GM18505 (cell line): Measurements from ENCODE around the gene NWD2.

Experiments used
- ATAC-seq: cut with Tn5 transposase; IDR thresholded peaks from one replicate; pipeline ENCODE4 v1.9.1; 2021; ENCODE audit not compliant: unreplicated experiment
- POLR2A ChIP-seq: IDR thresholded peaks from 4 replicates; pipeline ENCODE4 v1.6.1; 2011; ENCODE audit warnings: borderline replicate concordance; ENCODE audit not compliant: insufficient read depth, insufficient read length; ENCODE audit errors: extremely low read depth

The NWD2 gene

DNA sequence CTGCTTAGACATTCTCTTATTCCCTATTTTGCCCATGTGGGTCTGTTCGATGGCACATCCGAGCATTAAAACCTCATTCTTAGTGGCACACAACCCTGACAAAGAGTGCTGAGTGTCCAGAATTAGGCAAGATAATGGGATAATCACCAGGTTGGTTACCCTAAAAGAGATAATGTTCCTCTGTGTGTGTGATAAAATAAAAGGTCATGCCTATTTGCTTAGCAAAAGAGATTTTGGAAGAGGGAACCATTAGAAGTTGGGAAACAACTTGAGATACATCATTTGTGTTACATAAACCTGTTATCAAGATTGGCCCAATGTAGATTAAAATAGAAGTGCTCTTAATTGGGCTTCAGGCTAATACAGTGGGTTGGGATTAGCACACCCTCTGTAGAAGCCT is 182.7 kb downstream of the NWD2 start:
- no peak for TF ChIP-seq POLR2A
- no peak for ATAC-seq

DNA sequence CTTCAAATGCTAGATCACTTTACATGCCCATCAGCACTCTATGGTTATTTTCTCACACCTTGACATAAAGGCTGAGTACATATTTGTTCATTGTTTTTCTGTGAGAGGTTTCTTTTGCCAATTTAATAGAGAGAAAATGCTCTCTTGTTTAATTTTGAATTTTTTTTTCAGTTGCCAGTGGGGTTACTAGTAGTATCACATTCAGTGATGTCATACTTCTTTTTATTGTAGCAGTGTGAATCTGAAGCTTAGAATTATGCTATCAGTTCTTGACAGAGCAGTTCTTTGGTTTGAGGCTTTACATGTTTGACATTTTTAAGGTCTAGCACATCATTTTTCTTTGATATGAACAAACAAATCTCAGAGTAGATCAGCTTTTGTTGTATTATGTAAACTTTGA is 185.4 kb downstream of the NWD2 start:
- no peak for ATAC-seq
- TF ChIP-seq POLR2A = no peak

DNA sequence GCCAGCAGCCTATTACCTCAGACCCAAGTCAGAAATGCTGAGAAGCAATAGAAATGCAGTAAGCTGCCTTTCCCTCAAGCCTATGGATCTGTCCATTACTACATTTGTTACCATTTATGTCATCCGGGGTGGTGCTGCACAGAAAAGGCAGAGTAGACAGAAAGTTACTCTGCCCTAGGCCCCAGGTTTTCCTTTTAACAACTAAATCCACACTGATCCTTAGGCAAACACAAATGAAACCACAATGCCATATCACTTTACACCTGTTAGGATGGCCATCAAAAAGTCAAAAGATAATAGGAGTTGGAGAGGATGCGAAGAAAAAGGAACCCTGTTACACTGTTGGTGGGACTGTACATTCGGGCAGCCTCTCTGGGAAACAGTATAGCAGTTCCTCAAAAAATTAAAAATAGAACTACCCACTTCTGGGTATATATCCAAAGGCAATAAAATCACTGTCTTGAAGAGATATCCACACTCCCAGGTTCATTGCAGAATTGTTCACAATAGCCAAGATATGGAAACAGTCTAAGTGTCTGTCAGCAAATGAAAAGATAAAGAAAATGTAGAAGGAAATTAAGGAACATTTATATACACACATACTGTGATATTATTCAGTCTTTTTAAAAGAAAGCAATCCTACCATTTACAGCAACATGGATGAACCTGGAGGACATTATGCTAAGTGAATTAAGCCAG is 186.3 kb downstream of the NWD2 start:
- ATAC-seq = no peak
- TF ChIP-seq POLR2A = no peak

DNA sequence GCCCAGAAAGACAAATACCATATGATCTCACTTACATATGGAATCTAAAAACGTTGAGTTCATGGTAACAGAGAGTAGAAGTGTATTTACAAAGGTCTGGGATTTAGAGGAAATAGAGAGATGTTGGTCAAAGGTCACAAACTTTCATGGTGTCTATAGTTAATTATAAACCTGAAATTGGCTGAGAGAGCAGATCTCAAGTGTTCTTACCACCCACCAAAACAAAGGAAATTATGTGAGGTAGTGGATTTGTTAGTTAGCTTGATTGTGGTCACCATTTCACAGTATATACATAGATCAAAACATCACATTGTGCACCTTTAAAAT is 186.8 kb downstream of the NWD2 start:
- no peak for TF ChIP-seq POLR2A
- ATAC-seq = no peak

DNA sequence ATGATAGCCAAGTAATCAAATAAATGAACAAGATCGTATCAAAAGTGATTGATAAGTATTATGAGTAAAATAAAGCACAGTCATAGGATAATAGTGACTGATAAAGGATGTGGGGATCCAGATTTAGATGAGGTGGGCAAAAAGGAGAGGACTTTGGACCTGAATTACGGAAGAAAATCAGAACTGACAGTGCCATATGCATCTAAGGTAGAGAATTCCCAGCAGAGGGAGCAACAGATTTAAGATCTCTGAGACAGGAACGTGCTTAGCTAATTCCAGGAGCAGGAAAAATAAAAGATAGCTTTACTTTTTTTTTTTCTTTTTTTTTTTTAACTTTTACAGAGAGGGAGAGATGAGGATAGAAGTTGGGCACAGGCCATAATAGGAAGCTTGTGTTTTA is 189.9 kb downstream of the NWD2 start:
- ATAC-seq = no peak
- TF ChIP-seq POLR2A = no peak

DNA sequence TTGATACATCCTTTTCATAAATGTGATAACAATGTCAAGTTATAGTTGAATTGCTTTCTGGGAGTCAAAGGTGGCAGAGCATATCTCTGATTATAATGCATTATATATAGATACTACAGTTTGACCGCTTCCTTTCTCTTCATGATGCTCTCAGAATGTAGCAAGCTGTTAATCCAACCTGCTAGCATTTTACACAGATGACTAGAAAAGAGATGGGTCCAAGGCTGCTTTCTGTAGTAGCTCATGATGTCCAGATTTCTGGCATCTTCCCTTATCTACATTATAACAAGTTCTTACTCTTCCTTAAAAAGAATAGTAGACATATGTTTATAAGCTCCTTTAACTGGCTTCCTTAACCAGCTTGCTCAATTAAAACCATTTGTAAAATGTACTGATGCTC is 192.0 kb downstream of the NWD2 start:
- no peak for TF ChIP-seq POLR2A
- no peak for ATAC-seq

DNA sequence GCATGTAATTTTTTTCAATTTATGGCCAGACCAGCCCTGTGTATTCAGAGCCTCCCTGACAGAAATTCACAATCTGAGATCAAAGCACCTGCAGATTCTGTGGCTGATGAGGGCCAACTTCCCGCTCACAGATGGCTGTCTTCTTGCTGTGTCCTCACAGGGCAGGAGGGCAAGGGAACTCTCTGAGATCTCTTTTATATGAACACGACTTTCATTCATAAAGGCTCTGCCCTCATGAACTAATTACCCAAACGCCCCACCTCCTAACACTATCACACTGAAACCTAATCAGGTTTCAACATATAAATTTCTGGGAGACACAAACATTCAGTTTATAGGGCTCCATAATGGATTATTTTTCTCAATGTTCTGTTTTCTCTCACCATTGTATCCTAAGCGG is 192.6 kb downstream of the NWD2 start:
- ATAC-seq = no peak
- TF ChIP-seq POLR2A = no peak

DNA sequence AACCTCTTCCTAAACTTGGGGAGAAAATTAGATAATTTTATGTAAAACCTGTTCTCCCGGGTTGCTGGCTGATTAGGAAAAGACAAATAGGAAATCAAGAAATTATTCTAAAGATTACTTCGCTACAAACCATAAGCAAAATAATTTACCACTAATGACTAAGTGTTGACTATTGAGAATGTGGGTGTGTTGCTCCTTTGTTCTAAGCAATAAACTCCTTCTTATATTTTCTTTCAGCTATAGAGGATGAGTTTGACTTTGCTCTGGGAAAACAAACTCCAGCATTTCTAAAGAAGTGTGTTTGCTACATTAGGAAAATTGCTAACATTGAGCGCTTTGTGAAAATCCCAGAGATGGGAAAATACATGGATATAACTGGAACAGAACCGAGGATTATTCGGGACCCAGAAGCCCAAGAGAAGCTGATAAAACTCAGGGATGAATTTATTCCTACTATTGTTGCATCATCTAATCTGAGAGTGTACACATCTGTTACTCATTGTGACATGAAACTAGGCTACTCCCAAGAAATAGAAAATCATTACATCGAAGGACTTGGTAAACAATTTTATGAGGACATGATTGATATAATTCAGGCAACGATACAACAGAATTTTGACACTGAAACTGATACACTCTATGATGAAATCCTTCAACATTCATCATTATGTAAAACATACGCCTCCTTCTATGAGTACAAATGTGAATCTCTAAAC is 194.2 kb downstream of the NWD2 start:
- TF ChIP-seq POLR2A = no peak
- no peak for ATAC-seq

DNA sequence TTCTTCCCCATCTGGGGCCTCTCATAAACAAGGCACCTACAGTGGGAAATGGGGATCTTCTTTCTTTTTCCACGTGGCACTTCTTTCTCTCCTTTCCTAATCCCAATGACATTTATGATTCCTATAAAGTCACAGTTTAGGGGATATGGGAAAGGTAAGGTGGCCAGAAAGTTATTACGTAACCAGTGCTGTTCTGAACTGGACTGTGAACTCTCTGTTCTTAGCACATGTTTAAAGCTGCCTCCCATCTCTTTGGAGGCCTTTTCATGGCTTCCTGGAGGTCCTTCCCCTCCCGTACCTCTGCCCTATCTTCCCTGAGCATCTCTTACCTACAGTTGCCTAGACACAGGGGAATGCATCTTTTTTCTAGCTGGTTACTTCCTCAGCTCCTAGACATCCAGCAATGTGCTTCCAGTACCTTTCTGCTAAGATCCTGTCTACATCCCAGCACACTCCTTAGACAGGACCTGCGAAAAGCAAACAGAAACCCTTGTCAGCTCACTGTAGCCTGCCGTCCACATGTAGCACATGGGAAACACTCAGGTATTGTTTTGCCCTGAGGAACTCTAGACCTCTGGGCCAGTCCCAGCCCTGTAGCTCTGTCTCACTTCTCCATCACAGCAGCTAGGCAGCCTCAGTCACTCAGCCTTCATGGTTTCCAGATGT is 195.4 kb downstream of the NWD2 start:
- no peak for ATAC-seq

DNA sequence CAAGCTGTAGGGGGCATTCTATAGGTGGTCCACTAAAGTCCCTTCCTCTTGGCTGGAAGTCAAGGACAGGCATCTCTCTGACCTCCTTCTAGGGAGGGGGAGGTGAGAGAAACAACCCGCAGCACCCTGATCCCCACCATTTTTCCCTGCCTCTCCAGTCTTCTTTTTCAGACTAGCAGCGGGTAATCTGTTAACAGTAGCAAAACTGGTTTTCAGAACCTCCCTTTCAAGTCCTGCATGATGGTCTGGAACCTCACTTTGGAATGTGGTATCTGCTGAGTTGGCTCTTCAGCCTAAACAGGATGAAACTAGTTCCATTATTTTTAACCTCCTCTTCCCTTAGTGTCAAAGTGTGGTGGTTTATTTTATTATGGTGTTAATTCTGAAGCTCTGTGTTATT is 196.0 kb downstream of the NWD2 start:
- no peak for TF ChIP-seq POLR2A

More for the DNA sequence above, 195.4 kb downstream of the NWD2 start:
- no peak for TF ChIP-seq POLR2A

DNA sequence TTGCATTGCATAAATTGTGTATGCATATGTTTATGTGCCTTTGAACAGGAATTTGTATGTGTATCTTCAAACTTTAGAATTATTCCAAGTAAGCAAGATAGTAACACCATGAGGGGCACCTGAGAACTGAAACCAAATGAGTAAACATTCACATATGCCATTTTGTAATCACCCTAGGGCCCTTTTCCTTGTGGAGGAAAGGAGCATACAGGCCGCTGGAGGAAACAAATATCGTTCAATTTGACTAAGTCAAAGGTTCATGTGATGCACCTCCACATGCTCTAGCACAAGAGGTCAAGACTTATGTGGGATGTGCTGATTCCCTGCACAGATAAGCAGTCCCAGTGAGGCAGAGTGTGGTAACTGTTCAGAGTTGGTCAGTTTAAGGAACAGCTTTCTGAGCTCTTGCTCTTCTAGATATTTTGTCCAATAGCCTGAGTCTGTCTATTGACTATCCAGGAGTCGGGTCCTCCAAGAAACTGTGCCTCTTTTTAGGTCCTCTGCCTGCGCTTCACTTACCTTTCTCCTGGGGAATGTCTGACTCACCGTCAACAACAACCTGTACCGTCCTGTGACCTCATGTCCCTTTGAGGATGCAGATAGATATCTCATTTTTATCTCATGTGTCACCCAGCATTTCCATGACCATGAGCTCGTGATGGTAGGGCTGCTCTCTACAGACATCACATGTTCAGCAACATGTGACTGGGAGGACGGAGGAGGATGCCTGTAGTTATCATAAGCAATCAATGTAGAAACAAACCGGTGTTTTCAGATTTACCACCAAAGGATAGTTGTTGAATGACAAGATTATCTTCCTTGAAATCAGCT is 196.9 kb downstream of the NWD2 start:
- ATAC-seq = no peak
- no peak for TF ChIP-seq POLR2A

More for the DNA sequence above, 196.0 kb downstream of the NWD2 start:
- ATAC-seq = no peak

DNA sequence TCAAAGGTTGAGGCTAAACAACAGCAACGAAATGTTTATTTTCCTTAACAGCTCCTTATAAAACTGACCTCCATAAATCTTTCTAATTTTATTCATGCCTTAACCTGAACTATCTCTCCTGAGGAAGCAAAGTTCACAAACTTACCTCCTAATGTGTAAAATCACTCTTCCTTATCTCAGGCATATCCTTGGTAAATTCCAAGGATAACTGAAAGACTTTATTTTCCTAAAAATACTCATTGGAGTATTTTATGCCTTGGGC is 197.4 kb downstream of the NWD2 start:
- TF ChIP-seq POLR2A = no peak

DNA sequence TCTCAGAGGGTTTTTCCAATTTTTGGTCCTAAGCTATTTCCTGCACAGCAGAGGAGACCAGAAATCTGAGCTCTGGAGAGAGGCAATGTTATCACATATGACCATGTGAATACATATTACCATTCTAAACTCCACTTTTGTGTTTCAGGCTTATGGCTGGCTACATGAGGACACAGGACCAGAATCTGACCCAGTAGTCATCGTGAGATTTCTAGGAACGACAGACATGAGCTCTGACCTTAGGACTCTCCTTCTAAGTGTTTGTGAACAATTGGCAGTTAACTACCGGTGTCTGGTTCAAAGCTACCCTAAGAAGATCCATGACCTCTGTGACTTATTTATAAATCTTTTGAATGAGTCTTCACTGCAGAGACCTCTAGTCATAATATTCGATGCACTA is 198.6 kb downstream of the NWD2 start:
- no peak for TF ChIP-seq POLR2A
- ATAC-seq = no peak

More for the DNA sequence above, 197.4 kb downstream of the NWD2 start:
- no peak for ATAC-seq
